Natural killer cell (primary cell): ENCODE results near the gene CCL25. TPM values are rescaled to one million over a fixed set of nuclear protein-coding genes. Genes with fewer than 3 reads are reported as not detected.

Experiments used
- ATAC-seq, 3 donors: fragments of 150-1000 bp in 2 of 3; fragments of 200-7000 bp in 1 of 3; cut with Tn5 transposase; 1 replicate in 1 of 3; 2 replicates in 2 of 3; pipeline ENCODE4 v1.10.0; 2021; ENCODE audit warnings: mild to moderate bottlenecking in 2 of 3, moderate library complexity in 2 of 3
- DNase-seq, 2 donors: peaks; one replicate each; pipeline versions ENCODE4 v3.0.0 to v3.0.0-alpha.2; 2013 to 2021; ENCODE audit warnings: mixed read lengths in 1 of 2
- H3K27ac ChIP-seq: one replicate; pipeline ENCODE4 v1.5.1; 2013; ENCODE audit warnings: mild to moderate bottlenecking, low read length
- H3K27me3 ChIP-seq: one replicate; pipeline ENCODE4 v1.6.1; 2013; ENCODE audit warnings: low read length; ENCODE audit not compliant: control insufficient read depth, insufficient read depth
- H3K36me3 ChIP-seq: one replicate; pipeline ENCODE4 v1.6.1; 2013; ENCODE audit warnings: low read length; ENCODE audit not compliant: control insufficient read depth, insufficient read depth
- H3K4me1 ChIP-seq: one replicate; pipeline ENCODE4 v1.6.1; 2013; ENCODE audit warnings: low read length; ENCODE audit not compliant: control insufficient read depth, insufficient read depth
- H3K4me3 ChIP-seq: one replicate; pipeline ENCODE4 v1.5.1; 2013; ENCODE audit warnings: low read length
- H3K9me3 ChIP-seq: one replicate; pipeline ENCODE4 v1.6.1; 2013; ENCODE audit warnings: low read length; ENCODE audit not compliant: control insufficient read depth, insufficient read depth
- H3K27ac Mint-ChIP-seq, 2 donors: one replicate each; pipeline ENCODE4 v1.8.0; 2022; ENCODE audit warnings: mild to moderate bottlenecking in 2 of 2, mixed read lengths in 2 of 2, moderate library complexity in 1 of 2
- H3K27me3 Mint-ChIP-seq, 2 donors: one replicate each; pipeline ENCODE4 v1.8.0; 2022; ENCODE audit warnings: low read depth in 2 of 2, mixed read lengths in 2 of 2
- H3K36me3 Mint-ChIP-seq: one replicate; pipeline ENCODE4 v1.8.0; 2022; ENCODE audit warnings: mixed read lengths
- H3K4me1 Mint-ChIP-seq, 2 donors: one replicate each; pipeline ENCODE4 v1.8.0; 2022; ENCODE audit warnings: mixed read lengths in 2 of 2
- H3K4me3 Mint-ChIP-seq: one replicate; pipeline ENCODE4 v1.8.0; 2022; ENCODE audit warnings: mild to moderate bottlenecking, moderate library complexity, mixed read lengths
- H3K9me3 Mint-ChIP-seq, 2 donors: one replicate each; pipeline ENCODE4 v1.8.0; 2022; ENCODE audit warnings: mixed read lengths in 2 of 2
- WGBS: methylation state at CpG from one replicate; pipeline ENCODE4 v1.1.7; 2013; ENCODE audit warnings: missing lambda C conversion rate; ENCODE audit not compliant: insufficient coverage; 5-methylcytosine and 5-hydroxymethylcytosine counted together
- intact Hi-C: fragments of 100-400 bp; cut with micrococcal nuclease; formaldehyde crosslinking; loops from one replicate; pipeline ENCODE4 v1.14.2; 2022
- total RNA-seq, 4 donors: library from RNA; stranded (reverse); fragments of 120-200 nt in 1 of 4; gene quantifications; one replicate each; pipeline versions ENCODE4 v1.2.3 to v1.2.4, GENCODE V29; 2013 to 2022
- TF ChIP-seq, protein P1 (sequence below): fragments of 200-600 bp; IDR thresholded peaks from one replicate; pipeline ENCODE4 v1.8.0; 2022; ENCODE audit warnings: antibody characterized with exemption

The CCL25 gene
- total RNA-seq, 3 donors from 2014 or later (not counting 1 experiment from before 2014, with no cell fraction given): 0.28 TPM; not detected in 2

DNA sequence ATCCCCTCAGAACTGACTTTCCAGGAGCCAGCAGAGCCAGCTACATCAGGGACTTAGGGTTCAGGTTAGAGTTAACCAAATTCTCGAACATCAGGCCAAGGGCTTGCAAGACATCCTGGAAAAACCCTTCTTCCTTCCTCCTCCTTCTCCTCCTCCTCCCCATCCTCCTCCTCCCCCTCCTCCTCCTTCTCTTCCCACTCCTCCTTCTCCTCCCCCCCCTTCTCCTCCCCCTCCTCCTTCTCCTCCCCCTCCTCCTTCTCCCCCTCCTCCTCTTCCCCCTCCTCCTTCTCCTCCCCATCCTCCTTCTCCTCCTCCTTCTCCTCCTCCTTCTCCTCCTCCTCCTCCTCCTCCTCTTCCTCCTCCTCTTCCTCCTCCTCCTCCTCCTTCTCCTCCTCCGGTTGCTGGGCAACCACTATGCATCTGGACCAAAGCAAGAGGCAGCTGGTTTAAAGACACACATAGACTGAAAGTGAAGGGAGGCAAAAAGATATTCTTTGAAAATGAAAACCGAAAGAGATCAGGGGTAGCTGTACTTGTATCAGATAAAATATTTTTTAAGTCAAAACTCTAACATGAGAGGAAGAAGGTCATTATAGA lies 5.9 kb upstream of the CCL25 start:
- TF ChIP-seq, protein P1, sequence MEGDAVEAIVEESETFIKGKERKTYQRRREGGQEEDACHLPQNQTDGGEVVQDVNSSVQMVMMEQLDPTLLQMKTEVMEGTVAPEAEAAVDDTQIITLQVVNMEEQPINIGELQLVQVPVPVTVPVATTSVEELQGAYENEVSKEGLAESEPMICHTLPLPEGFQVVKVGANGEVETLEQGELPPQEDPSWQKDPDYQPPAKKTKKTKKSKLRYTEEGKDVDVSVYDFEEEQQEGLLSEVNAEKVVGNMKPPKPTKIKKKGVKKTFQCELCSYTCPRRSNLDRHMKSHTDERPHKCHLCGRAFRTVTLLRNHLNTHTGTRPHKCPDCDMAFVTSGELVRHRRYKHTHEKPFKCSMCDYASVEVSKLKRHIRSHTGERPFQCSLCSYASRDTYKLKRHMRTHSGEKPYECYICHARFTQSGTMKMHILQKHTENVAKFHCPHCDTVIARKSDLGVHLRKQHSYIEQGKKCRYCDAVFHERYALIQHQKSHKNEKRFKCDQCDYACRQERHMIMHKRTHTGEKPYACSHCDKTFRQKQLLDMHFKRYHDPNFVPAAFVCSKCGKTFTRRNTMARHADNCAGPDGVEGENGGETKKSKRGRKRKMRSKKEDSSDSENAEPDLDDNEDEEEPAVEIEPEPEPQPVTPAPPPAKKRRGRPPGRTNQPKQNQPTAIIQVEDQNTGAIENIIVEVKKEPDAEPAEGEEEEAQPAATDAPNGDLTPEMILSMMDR: no peak
- Mint-ChIP-seq H3K27ac (no peak overlapping the region), H3K36me3 (no peaks in the 10 kb centered on the region), H3K27me3 (no peaks in the 10 kb centered on the region), H3K9me3 (no peaks in the 10 kb centered on the region), H3K4me1 (peaks cover 0 to 12% of the 10 kb centered on the region in 2 donors), H3K4me3 (no peak overlapping the region)
- no peak overlapping the region for H3K27ac ChIP-seq
- H3K9me3 ChIP-seq: no peaks in the 10 kb centered on the region
- H3K4me3 ChIP-seq: no peak overlapping the region
- ATAC-seq (no peak), DNase-seq (no peak)
- no peaks in the 10 kb centered on the region for H3K27me3 ChIP-seq
- peaks cover 18% of the 10 kb centered on the region for H3K4me1 ChIP-seq
- intact Hi-C loops: no loop called here
- 67% methylated on average over 1 of the region's 3 CpGs for WGBS
- H3K36me3 ChIP-seq: no peaks in the 10 kb centered on the region

DNA sequence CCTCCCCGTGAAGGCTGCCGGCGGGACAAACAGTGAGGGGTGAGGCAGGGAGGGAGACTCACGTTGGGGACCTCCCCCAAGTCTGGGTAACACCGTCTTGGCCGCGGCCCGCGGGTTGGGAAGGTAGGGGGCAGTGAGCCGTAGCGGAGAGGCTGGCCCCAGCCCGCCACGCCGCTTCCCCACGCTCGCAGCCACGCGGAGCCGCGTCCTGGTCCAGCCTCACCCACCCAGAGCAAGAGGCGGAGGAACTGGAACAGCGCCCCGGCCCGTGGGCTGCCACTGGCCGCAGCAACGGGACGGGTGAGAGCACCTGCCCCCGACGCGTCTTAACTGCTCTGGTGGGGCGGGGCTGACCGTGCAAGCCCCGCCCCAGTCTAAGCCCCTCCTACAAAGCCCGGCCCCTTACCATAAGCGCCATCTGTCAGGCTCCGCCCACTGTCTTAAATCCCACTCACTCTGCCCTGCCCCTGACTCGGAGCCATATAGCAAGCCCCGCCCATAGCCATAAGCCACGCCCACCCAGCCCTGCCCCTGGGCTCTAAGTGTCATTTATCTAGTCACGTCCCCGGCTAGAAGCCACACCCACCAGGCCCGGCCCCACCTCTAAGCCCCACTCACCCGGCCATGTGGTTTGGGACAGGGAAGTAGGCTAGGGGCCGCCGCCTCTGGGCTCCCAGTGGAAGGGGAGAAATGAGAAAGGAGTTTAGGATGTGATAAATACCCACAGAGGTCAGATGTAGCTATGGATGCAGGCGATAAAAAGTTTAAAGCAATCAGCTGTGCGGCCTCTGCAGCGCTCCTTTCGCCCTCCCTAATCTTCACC lies 2.1 kb upstream of the CCL25 start:
- no peaks in the 10 kb centered on the region for H3K36me3 Mint-ChIP-seq
- peaks cover 7 to 24% of the 10 kb centered on the region in 2 donors for H3K4me1 Mint-ChIP-seq
- no peaks in the 10 kb centered on the region for H3K9me3 ChIP-seq
- H3K9me3 Mint-ChIP-seq: no peaks in the 10 kb centered on the region
- DNase-seq (peak; percentile 83 to 92), ATAC-seq (peak; percentile 96 to 98 (median 97))
- TF ChIP-seq, protein P1: no peak
- H3K27ac ChIP-seq: no peak overlapping the region
- no peaks in the 10 kb centered on the region for H3K27me3 Mint-ChIP-seq
- no peaks in the 10 kb centered on the region for H3K36me3 ChIP-seq
- H3K4me1 ChIP-seq: peaks cover 26% of the 10 kb centered on the region
- 7% methylated on average over 45 of the region's 49 CpGs for WGBS
- no peaks in the 10 kb centered on the region for H3K27me3 ChIP-seq
- H3K4me3 ChIP-seq: peak overlapping the region; percentile 38
- H3K27ac Mint-ChIP-seq: peak overlapping the region in 1 of 2 donors; percentile 68
- intact Hi-C loops: no loop called here
- peak overlapping the region; percentile 68 for H3K4me3 Mint-ChIP-seq

DNA sequence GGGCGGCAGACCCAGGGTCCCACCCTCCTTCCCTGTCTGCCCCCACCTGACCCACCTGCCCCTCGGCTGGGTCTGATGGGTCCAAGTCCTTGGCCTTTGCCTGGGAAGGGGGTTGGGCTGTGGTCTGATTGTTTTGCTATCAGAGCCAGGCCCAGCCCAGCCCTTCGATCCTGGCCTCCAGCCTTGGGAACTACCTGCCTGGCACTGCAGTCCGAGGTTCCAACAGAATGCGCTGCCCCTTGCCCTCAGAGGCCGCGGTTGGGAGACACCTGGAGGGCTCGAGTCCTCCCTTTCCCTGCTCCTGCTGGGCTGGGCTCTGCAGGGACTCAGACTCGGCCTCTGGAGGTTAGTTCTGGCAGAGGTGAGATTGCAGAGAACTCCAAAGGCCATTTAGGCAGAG lies 1.6 kb downstream of the CCL25 start:
- Mint-ChIP-seq H3K36me3 (no peaks in the 10 kb centered on the region), H3K4me3 (no peak overlapping the region), H3K27ac (peak overlapping the region; percentile 12 to 52), H3K4me1 (peaks cover 7 to 24% of the 10 kb centered on the region in 2 donors), H3K27me3 (no peaks in the 10 kb centered on the region), H3K9me3 (no peaks in the 10 kb centered on the region)
- no peaks in the 10 kb centered on the region for H3K36me3 ChIP-seq
- H3K9me3 ChIP-seq: no peaks in the 10 kb centered on the region
- peaks cover 26% of the 10 kb centered on the region for H3K4me1 ChIP-seq
- TF ChIP-seq, protein P1: no peak
- WGBS: 83% methylated on average over 9 of the region's 9 CpGs
- no peak overlapping the region for H3K4me3 ChIP-seq
- ATAC-seq (no peak), DNase-seq (no peak)
- H3K27ac ChIP-seq: no peak overlapping the region
- H3K27me3 ChIP-seq: no peaks in the 10 kb centered on the region
- intact Hi-C loops: no loop called here
